HG03097 (cell line): Measurements from ENCODE around the gene SREBF2.
A peak's percentile ranks its signal among the peaks of the same experiment; 100 is the strongest.
"Not testable (repeated sequence)": the region's sequence is repeated elsewhere in the genome, so short reads cannot be mapped to it uniquely, and the experiment has no call there.

Experiments used
- ATAC-seq: cut with Tn5 transposase; IDR thresholded peaks from one replicate; pipeline ENCODE4 v1.9.1; 2021; ENCODE audit not compliant: unreplicated experiment, low FRiP score

SREBF2 gene

GRCh38 chr22:41841085-41841712, 8.3 kb downstream of the SREBF2 start:
- no peak for ATAC-seq

DNA sequence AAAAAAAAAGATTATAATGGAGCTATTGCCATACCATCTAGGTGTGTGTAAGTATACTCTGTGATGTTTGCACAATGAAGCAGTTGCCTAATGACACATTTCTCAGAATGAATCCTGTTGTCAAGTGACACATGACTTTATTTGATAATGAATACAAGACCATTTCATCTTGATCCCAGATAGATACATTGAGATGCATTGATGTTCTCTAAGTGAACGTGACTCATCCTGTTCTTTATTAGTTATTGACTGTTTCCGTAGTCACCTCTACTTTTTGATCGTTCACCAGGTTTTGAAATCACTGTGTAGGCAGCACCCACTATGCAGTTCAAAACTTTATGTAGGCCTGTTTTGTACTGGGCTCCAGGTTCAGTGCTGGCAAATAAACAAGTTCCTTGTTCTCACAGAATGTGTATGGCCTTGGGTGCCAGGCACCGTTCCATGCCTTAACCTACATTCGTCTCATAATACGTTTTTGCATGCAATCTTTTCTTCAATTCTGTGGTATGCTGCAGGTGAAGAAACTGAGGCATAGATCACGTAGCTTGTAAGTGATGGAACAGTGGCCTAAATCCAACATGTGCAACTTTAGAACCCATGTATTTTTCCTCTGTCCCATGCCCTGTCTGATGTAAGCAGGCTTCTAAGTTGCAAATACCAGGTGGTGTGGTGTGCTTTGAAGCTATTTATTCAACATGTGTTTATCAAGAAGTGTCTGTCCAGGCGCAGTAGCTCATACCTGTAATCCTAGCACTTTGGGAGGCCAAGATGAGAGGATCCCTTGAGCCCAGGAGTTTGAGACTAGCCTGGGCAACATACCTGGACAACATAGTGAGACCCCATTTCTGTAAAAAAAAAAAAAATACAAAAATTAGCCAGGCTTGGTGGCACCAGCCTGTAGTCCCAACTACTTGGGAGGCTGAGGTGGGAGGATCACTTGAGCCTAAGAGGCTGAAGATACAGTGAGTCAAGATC, 10.4 kb downstream of the SREBF2 start:
- no peak for ATAC-seq

GRCh38 chr22:41844036-41844435, 11.1 kb downstream of the SREBF2 start:
- ATAC-seq, result no peak

DNA sequence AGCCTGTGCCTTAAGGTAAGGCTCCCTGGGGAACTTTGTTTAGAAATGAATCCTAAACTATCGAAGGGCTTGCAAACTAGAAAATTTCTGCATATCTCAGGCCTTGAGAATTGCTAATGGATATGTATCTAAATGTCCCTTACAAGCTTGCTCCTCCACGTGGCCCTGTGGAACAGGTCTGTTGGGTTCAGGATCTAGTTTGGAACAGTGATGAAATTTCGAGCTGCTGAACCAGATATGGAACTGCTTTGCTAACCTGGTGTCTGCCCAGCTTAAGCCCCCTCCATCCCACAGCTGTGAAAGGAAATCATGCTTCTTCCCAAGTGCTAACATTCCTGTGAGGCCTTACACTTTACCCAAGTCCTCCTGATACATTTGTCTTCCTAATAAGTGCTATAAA, 11.6 kb downstream of the SREBF2 start:
- ATAC-seq, result no peak

DNA sequence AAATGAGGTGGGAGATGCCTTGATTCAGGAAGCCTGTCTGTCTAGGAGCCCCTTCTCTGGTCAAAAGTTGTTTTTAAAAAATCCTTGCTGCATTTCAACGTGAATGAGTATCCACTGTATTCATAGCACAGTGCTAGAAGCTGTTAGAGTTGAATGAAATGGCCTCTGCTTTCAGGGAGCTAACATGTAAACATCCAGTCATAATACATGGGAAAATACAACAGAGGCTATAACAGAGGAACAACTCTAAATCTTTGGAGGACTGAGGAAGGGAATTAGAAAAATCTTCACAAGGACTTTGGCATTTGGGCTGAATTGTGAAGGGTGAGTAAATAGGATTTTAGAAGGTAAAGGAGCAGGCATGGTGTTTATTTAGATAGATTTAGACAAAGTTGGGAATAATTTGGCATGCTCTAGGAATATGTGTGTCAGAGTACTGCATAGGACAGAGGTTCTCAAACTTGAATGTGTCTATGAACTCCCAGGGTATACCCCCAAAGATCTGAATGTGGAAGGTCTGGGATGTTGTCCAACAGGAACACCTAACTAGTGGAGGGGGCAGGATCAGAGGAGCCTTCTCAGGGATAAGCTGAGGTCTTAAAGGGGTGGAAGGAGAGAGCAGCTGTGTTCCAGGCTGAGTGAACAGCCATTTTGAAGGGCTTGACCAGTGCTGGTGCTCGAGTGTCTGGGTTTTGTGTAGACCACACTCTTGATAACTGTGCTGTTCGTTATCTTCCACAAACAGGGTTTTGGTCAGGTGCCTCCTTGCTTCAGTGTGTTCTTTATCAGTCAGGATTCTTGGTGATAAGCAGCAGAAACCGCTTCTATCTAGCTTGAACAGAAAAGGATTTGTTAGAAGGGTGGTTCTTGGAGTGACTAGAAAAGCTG, 12.7 kb downstream of the SREBF2 start:
- ATAC-seq, result no peak

DNA sequence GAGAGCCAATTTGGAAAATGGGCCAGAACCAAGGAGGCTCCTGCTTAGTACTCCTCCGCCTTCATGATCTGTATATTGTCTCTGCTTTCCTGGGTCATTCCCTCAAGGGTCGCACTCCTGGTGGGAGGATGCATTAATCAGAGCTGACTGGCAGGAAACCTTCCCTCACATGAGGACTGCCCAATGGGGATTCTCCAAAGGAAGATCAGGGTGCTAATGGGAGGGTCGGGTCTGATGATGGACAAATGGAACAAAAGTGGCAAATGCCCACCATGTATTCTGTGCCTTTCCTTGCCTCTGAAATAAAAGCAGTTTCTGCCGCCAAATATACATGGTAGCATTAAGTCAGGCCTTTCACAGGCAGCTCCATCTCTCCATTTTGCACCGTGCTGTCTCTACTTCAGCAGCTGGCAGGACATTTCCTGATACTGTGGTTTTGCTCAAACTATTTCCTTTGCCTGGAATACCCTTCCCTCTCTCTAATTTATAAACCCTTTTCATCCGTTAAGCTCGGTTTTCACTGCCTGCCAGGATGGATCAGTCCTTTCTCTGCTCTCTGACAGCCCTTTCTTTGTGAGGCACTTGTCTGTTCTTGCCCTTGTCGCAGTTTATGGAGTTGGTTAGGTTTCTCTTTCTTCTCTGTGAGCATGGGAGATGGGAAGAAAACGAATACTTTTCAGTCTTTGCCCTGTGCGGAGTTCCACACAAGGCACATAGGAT, 13.5 kb downstream of the SREBF2 start:
- no peak for ATAC-seq

GRCh38 chr22:41847300-41847699, 14.4 kb downstream of the SREBF2 start:
- ATAC-seq, result no peak

- no peak for ATAC-seq
Observed at GRCh38 chr22:41848468-41848867, 15.6 kb downstream of the SREBF2 start.

- no peak for ATAC-seq
Observed at GRCh38 chr22:41856469-41856868, 23.6 kb downstream of the SREBF2 start.

DNA sequence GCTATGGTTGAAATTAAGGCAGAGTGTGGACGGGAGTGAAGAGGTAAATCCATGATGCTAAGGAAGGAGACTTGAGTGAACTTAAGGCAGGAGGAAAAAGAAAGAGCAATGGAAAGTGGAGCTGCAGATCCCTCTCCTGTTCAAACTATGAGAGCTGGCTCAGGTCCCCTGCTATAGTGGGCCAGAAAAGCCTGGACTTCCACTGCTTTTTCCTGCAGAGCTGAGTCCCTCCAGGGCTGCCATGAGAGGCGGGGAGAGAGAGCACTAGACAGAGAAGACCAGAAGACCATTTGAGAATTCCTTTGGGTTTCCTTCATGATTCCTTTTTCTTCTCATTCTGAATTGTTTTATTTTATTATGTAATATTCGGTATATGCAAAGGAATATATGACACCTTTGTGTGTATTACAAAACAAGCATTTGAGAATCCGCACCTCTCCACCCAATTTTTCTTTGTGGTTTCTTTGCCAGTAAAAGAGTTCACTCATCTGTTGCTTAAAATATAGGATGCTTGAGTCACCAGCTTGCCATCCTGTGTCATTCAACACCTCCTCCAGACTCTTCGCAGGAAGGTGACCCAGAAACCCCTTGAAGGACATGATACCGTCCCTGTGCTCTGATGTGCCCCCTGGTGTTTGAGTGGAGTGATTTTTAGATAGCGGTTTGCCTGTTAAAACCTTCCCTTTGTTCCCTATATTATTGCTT, 24.4 kb downstream of the SREBF2 start:
- peak; percentile 46 for ATAC-seq

DNA sequence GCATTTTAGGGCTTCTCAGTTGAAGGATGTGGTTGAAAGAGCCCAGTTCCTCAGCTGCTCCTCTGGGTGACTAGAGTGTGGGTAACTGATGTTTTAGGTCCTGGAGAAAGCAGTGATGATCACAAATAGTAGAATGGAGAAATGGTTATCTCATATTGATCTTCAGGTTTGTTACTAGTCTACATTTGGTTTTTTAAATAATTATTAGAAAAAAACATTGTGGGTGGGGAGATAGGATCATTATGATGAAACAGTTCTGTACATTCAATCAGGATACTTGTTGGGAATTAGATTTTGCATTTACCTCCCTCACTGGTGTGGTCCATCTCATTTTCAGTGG, 24.9 kb downstream of the SREBF2 start:
- no peak for ATAC-seq

DNA sequence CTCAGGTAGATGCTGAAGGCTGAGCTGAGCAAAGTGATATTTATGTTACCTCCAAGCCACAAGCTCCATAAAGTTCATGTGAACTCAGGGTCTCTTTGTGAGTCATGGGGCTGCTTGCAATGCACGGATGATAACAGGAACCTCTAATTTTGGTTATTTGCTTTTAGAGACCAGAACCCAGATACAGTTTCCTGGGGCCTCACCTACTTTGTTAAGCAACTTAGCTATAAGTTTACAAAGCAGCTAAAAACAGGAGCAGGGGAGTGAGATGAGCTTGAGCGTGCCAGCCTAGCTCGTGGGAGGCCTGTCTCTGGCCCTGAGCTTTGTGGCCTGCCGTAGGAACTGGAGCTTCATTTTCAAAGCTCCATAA, 29.2 kb downstream of the SREBF2 start:
- ATAC-seq, result no peak

- peak; percentile 44 for ATAC-seq
Observed at GRCh38 chr22:41862530-41863266, 29.8 kb downstream of the SREBF2 start.

DNA sequence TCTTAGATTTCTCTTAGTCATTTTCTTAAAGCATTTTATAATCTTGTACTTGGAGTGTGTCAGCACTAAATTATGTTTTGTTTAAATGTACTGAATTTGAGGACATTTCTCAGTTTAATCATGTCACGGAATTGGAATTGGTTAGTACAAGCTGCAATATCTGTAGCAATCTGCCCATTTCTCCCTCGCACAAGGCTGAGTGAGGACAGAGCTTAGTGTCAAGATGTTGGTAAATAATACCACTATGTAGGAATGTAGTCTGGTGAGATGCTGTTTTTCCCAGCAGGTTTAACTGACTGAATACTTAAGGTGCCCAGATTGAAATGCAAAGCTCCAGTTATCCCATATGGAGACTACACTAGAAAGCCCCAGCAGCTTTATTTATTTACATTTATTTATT, 30.6 kb downstream of the SREBF2 start:
- no peak for ATAC-seq

DNA sequence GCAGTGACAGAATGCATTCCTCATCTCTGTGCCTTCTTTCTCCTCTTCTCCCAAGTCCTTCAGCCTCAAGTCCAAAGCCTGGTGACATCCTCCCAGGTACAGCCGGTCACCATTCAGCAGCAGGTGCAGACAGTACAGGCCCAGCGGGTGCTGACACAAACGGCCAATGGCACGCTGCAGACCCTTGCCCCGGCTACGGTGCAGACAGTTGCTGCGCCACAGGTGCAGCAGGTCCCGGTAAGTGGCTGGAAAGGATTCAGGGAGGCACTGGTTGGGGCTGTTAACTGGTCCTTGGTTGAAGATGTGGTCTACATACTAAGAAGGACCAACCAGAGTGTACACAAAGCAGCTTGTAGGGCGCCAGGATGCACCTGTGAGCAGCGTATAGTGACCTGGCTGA, 35.7 kb downstream of the SREBF2 start:
- ATAC-seq, result no peak

DNA sequence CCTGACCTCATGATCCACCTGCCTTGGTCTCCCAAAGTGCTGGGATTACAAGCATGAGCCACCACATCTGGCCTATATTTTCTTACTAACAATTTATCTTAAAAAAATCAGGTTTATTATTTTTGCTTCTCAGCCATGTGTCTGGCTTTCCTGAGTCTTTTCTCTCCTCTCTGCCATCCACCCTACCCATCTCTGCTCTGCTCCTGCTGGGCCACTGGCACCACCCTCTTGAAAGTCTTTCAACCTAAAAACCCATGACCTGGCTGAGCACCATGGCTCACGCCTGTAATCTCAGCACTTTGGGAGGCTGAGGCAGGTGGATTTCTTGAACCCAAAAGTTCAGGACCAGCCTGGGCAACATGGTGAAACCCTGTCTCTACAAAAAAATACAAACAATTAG, 37.2 kb downstream of the SREBF2 start:
- not testable (repeated sequence) for ATAC-seq

DNA sequence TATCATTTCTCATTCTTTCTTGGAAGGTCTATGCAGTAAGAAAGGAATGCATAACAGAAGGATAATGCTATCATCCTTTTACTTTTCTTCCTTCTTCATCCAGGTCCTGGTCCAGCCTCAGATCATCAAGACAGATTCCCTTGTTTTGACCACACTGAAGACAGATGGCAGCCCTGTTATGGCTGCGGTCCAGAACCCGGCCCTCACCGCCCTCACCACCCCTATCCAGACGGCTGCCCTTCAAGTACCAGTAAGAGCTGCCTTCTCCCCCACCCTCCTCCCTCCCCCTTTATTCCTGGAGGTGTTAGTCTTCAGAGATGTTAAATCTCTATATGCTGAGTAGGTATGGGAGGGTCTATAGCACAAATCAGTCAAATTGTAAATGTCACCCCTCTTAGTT, 37.9 kb downstream of the SREBF2 start:
- no peak for ATAC-seq

DNA sequence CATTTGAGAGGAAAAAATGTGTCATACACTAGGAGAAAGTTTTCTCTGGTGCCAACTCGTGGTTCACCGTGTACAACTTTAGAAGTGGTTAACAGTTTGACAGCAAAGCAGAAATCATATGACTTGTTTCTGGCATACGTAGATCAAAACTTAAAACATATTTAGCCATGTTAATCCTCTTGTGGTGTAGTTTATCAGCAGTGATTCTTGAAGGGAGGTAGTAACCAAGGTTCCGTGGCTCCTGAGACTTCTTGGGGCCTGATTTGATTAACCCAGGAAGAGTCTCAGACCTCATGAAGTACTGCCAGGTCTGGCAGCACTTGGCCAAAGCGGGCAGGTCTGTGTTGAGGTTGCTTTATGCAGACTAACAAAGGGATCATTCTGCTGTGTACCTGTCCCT, 40.5 kb downstream of the SREBF2 start:
- no peak for ATAC-seq

DNA sequence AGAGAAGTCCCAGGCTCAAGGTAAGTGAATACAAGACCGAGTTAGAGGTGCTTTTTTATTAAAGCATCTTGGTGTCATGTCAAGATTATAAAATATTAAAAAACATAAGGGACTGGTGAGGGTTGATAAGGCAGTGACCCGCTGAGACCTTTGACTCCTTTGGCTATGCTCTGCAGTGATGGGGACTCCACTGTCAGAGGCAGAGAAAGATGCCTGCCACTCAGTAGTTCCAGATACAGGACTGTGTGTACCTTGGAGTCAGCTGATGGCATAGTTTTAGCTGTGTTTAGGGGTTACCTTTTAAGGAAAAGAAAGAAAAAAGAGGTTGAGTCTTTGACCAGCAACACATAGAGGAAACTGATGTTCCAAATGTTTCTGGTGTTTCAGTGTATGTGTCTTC, 41.2 kb downstream of the SREBF2 start:
- ATAC-seq, result no peak
